ENCODE measurements around the gene ACADVL.

DNA sequence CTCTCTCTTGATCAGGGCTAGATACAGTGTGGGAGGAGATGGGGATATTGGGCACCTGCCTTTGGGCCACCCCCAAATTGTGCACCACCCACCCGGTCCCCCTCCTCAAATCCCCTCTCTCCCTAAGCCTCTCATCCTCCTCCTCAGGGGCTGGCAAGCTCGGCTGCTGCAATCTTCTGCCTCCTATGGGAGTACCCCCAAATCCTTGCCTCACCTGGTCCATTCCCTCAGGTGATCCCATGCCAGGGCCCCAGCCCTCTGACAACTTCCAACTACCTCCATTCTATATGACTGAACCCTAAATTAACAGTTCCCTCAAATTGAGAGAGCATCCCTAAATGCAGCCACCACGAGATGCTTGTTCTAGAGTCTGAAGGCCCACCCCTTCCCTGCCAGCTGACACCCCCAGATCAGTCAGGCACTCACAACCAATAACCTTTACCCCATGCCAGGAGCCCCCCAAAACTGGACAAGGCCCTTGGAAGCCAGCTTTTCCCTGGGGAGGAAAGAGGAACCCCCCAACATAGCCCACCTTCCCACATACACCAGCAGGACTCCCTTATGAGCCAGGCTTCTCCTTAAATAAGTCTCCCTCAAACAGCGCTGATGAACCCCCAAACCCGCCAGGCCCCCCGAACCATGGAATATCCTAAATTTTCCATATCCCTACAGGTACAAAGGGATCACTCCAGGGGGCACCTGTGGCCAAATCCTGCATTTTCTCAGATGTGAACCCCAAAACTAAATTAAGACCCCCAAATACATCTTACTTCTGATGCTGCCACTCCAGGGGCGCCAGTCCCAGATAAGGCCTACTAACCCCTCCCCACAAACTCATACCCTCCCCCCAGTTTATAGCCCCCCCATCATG, 3.3 kb upstream of the ACADVL start:
- TF ChIP-seq EP300 (IDR thresholded peaks at IDR 0.05; ENCODE audit: borderline replicate concordance in 1 of 2, low read depth in 1 of 2, low read length in 1 of 2) (no peak), CTCF (IDR thresholded peaks at IDR 0.05) (no peak), ZBTB33 (IDR thresholded peaks at IDR 0.05; ENCODE audit: borderline replicate concordance, low read depth) (no peak), FOXM1 (IDR thresholded peaks at IDR 0.05; ENCODE audit: low read depth) (no peak), SMC3 (IDR thresholded peaks at IDR 0.05; ENCODE audit: low read depth, low read length) (no peak), RXRA (IDR thresholded peaks at IDR 0.05; ENCODE audit: borderline replicate concordance, low read depth) (no peak), GATA2 (CRISPR knock-in tag; IDR thresholded peaks at IDR 0.05) (no peak), USF1 (IDR thresholded peaks at IDR 0.05; ENCODE audit: borderline replicate concordance, low read depth) (no peak), TAF1 (IDR thresholded peaks at IDR 0.05; ENCODE audit: borderline replicate concordance, low read depth, low read length) (no peak), RAD21 (IDR thresholded peaks at IDR 0.05; ENCODE audit: low read length) (no peak)
